Left kidney (tissue), 2 donors: Measurements from ENCODE around the gene SCAI. TPM values are rescaled to one million over a fixed set of nuclear protein-coding genes. Genes with fewer than 3 reads are reported as not detected.
A peak's percentile ranks its signal among the peaks of the same experiment; 100 is the strongest.
"Not testable (repeated sequence)": the region's sequence is repeated elsewhere in the genome, so short reads cannot be mapped to it uniquely, and the experiment has no call there.

Source experiments
- DNase-seq: peaks from one replicate; pipeline ENCODE4 v3.0.0-alpha.2; 2013
- polyA plus RNA-seq: library from polyadenylated mRNA; unstranded; fragments of 120-200 nt; gene quantifications from one replicate; pipeline ENCODE4 v1.2.1, GENCODE V29; 2013; ENCODE audit not compliant: insufficient read length

SCAI gene
- polyA plus RNA-seq, 1 donor, result 17.1 TPM

- no peak for DNase-seq
Measured at GRCh38 chr9:125150349-125151245, 7.3 kb upstream of the SCAI start.

- no peak for DNase-seq
Measured at GRCh38 chr9:125147401-125147951, 4.1 kb upstream of the SCAI start.

- no peak for DNase-seq
Measured at GRCh38 chr9:125146247-125146646, 2.9 kb upstream of the SCAI start.

- no peak for DNase-seq
Measured at GRCh38 chr9:125145425-125145824, 2.1 kb upstream of the SCAI start.

GRCh38 chr9:125142560-125143376 lies 560 bp downstream of the SCAI start:
- peak; percentile 13 for DNase-seq

- no peak for DNase-seq
Measured at GRCh38 chr9:125141751-125142150, 1.6 kb downstream of the SCAI start.

- no peak for DNase-seq
Measured at GRCh38 chr9:125141251-125141650, 2.1 kb downstream of the SCAI start.

GRCh38 chr9:125140576-125140975 lies 2.8 kb downstream of the SCAI start:
- DNase-seq, result no peak

GRCh38 chr9:125137200-125137599 lies 6.1 kb downstream of the SCAI start:
- no peak for DNase-seq

GRCh38 chr9:125134976-125135375 lies 8.4 kb downstream of the SCAI start:
- DNase-seq, result no peak

- DNase-seq, result no peak
Measured at GRCh38 chr9:125133403-125134329, 9.7 kb downstream of the SCAI start.

GRCh38 chr9:125131778-125132177 lies 11.6 kb downstream of the SCAI start:
- DNase-seq, result no peak

- no peak for DNase-seq
Measured at GRCh38 chr9:125126019-125126746, 17.1 kb downstream of the SCAI start.

GRCh38 chr9:125125523-125125922 lies 17.8 kb downstream of the SCAI start:
- DNase-seq, result no peak

- no peak for DNase-seq
Measured at GRCh38 chr9:125121146-125121545, 22.2 kb downstream of the SCAI start.

- no peak for DNase-seq
Measured at GRCh38 chr9:125119643-125120286, 23.6 kb downstream of the SCAI start.

GRCh38 chr9:125118696-125119095 lies 24.6 kb downstream of the SCAI start:
- not testable (repeated sequence) for DNase-seq

GRCh38 chr9:125114503-125114902 lies 28.8 kb downstream of the SCAI start:
- not testable (repeated sequence) for DNase-seq

GRCh38 chr9:125110464-125110863 lies 32.9 kb downstream of the SCAI start:
- DNase-seq, result no peak

GRCh38 chr9:125108541-125108940 lies 34.8 kb downstream of the SCAI start:
- not testable (repeated sequence) for DNase-seq
